NCI-H128 (cell line): ENCODE results near the gene RNF169.

Source experiments
- DNase-seq: peaks from one replicate; lab custom pipeline; 2025; ENCODE audit not compliant: unreplicated experiment; lab: John Stamatoyannopoulos, UW

The RNF169 gene

DNA sequence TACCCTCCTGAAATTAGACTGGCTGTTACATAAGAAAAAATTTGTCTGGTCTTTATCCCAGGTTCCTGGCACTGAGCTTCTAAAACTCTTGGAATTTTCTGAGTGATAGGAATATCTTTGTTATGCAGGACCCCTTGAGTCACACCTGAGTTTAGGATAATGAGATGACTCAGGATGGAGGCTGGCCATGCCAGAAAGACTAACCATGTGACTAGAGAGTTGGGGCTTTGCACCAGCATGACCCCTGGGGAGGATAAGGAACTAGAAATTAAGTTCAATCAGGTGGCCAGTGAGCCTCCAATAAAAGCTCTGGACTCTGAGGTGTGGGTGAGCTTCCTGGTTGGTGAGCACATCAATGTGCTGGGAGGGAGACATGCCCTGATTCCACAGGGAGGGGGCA, 112.1 kb downstream of the RNF169 start:
- no peak for DNase-seq

DNA sequence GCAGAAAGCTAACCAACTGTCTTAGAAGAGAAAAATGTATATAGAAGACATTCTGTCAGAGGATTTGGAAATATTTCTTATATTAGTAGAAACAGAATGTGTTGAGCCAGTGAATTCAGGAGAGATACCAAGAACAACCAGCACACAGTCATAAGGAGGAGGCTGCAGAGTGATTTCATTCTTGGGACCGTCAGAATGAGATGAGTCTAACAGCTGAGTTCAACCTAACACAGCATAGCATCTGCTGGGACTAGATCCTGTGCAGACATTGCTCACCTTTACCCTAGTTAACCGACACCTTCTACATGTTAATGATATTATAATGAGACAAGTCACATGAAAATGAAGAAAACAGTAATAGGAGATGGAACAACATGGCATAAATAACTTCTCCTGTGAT, 114.8 kb downstream of the RNF169 start:
- DNase-seq, result no peak

- DNase-seq, result no peak
Observed at GRCh38 chr11:74866557-74866956, 117.9 kb downstream of the RNF169 start.

- no peak for DNase-seq
Observed at GRCh38 chr11:74870485-74870884, 121.8 kb downstream of the RNF169 start.

DNA sequence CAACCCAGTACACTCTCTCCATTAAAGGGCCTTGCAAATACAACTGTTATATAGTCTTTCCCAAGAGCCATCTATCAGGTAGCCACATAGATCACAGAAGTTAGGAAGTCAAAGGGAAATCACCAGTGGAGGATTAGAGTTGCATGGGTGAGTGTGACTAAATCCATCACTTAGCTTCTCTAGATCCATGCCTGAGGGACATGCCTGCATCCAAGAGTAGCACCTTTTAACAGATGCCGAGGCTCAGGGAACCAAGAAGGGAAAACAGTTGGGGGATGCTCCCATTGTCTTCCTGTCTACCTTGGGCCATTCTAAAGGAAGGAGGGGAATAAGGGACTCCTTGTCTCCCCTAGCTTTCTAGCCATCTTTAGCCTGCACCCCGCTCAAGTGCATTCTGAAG, 122.4 kb downstream of the RNF169 start:
- DNase-seq, result no peak

- no peak for DNase-seq
Observed at GRCh38 chr11:74877132-74877531, 128.5 kb downstream of the RNF169 start.
